Measurements from ENCODE around the gene NCAPD2.

GRCh38 chr12:6458281-6459003 lies 35.5 kb upstream of the NCAPD2 start:
- TF ChIP-seq ZNF274 (IDR thresholded peaks at IDR 0.05; ENCODE audit: low read depth, low read length) (no peak), SUZ12 (IDR thresholded peaks at IDR 0.05; ENCODE audit: extremely low read depth, insufficient read depth, insufficient read length) (no peak)

Data from NT2/D1 (cell line).